ENCODE results near the gene PTPN6. TPM values are rescaled to one million over a fixed set of nuclear protein-coding genes. Genes with fewer than 3 reads are reported as not detected.
A peak's percentile ranks its signal among the peaks of the same experiment; 100 is the strongest.

PTPN6 gene
- total RNA-seq, 1 donor from 2014 or later = 3.2 TPM

GRCh38 chr12:6941267-6941666 lies 9.9 kb upstream of the PTPN6 start:
- DNase-seq (ENCODE audit: low read depth in 2 of 2) = no peak

GRCh38 chr12:6941782-6942181 lies 9.4 kb upstream of the PTPN6 start:
- DNase-seq (ENCODE audit: low read depth in 2 of 2) = no peak

DNA sequence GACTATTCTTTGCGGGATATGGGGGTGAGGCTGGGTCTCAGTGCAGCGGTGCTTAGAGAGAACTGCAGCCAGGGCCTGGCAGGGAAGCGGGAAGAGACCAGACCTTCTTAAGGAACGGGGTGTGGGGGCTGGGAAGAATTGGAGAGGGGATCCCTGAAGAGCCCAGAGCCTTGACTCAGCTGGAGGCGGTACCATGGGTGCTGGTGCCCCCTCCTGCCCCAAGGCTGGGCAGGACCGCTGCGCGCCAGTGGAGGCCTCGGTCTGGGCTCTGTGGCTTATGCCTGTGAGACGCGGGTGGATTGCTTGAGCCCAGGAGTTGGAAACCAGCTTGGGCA lies 8.9 kb upstream of the PTPN6 start:
- DNase-seq (ENCODE audit: low read depth in 2 of 2) = no peak

DNA sequence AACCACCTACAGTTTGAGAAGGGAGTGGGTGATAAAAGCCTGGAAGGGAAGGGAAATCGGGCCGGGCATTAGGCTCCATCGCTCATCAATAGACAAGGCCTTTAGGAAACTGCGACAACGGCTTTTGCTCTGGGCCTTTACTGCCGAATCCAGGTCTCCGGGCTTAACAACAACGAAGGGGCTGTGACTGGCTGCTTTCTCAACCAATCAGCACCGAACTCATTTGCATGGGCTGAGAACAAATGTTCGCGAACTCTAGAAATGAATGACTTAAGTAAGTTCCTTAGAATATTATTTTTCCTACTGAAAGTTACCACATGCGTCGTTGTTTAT lies 7.8 kb upstream of the PTPN6 start:
- peak; percentile 93 to 97 for DNase-seq (ENCODE audit: low read depth in 2 of 2)

DNA sequence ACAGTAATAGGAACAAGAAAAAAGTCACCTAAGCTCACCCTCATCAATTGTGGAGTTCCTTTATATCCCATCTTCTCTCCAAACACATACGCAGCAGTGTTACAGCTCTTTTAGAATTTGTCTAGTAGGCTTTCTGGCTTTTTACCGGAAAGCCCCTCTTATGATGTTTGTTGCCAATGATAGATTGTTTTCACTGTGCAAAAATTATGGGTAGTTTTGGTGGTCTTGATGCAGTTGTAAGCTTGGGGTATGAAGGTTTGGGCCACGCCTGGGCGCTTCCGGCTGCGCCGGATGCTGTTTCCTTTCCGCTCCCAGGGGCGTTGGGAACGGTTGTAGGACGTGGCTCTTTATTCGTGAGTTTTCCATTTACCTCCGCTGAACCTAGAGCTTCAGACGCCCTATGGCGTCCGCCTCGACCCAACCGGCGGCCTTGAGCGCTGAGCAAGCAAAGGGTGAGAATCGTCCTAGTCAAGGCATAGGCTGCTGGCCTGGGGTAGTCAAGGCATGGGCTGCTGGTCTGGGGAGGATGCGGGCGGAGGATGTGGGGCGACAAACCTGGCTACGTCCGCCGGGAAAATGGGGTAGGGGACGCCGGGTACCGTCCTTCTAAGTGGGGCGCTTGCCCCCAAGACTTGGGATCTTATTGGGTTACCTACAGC lies 7.3 kb upstream of the PTPN6 start, which contains the start of the genes C12orf57 and RNU7-1:
Gene C12orf57 (plus strand): TSS at position 301 of the 659 bp plus-strand sequence. CDS start 100 bp downstream, at position 401.
Gene RNU7-1 (plus strand): TSS at position 95 of the 659 bp plus-strand sequence.
- DNase-seq (ENCODE audit: low read depth in 2 of 2) = peak; percentile 89 to 93

DNA sequence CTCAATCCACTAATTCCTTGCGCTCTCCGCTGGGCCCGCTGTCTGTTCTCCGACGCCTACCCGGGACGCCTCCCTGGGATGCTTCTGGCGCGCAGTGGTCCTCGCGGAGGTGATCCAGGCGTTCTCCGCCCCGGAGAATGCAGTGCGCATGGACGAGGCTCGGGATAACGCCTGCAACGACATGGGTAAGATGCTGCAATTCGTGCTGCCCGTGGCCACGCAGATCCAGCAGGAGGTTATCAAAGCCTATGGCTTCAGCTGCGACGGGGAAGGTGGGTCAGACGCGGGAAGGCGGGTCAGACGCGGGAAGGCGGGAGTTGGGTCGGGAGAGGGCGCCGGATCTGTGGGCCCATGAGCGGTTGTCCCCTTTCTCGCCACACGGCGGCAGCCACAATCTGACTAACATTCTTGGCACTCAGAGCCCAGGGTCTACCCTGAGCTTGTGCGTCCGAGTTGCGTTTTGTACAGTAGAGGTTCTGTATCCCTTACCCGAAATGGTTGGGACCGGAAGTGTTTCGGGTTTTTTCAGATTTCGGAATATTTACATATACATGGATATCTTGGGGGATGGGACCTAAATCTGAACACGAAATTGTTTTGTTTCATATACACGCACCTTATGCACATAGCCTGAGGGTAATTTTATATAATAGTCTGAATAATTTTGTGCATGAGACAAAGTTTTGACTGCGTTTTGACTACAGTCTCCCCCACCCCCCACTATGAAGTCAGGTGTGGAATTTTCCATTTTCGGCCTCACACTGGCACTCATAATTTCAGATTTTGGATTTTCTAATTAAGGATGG lies 6.6 kb upstream of the PTPN6 start:
- DNase-seq (ENCODE audit: low read depth in 2 of 2) = peak; percentile 91 to 94

DNA sequence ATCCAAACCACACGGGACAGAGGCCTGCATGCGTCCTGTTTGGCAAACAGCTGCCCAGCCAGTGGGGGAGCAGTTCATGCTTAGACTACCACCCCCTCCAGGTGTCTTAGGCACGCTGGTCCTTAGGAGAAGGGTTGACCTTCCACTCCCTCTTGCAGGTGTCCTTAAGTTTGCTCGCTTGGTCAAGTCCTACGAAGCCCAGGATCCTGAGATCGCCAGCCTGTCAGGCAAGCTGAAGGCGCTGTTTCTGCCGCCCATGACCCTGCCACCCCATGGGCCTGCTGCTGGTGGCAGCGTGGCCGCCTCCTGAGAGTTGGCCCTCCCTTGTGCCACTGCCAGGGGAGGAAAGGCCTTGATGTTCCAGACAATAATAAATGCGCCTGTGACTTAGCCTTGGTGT lies 5.5 kb upstream of the PTPN6 start:
- no peak for DNase-seq (ENCODE audit: low read depth in 2 of 2)

GRCh38 chr12:6946033-6946919 lies 4.9 kb upstream of the PTPN6 start:
- peak in 1 of 2 donors; percentile 72 for DNase-seq (ENCODE audit: low read depth in 2 of 2)

DNA sequence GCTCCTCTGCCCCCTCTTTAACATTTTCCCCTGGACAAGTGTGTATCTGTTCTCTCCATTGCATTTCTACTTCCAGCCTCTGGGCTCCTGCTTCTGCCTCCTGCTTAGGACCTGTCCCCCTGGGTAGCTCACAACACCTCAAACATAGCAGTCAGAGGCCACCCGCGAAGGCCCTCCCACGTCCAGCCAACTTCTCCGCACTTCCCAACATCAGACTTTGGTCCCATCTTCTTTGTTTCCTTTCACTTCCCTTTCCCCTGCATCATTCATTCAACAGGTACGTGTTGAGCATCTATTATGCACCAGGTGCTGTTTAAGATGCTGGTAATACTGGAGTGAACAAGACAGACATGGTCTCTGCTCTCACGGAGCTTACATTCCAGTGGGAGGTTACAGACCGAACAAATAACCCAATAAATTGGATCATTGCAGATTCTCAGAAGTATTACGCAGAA lies 4.2 kb upstream of the PTPN6 start:
- no peak for DNase-seq (ENCODE audit: low read depth in 2 of 2)

DNA sequence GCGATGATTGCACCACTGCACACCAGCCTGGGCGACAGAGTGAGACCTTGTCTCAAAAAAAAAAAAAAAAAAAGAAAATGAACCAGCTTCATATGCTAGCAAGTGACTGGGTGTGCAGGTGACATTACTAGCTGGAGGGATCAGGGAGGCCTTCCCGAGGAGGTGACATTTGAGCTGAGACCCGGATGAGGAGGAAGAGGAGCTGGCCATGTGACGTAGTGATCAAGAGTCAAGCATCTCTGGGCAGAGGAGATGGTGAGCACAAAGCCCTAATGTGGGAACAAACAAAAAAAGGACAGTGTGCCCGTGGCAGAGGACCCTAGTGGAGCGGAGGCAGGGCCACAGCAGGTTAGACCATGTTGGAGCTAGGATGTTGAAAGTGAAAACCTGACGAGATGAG lies 3.5 kb upstream of the PTPN6 start:
- no peak for DNase-seq (ENCODE audit: low read depth in 2 of 2)

- no peak for DNase-seq (ENCODE audit: low read depth in 2 of 2)
Measured at GRCh38 chr12:6948873-6949594, 2.1 kb upstream of the PTPN6 start.

- no peak for DNase-seq (ENCODE audit: low read depth in 2 of 2)
Measured at GRCh38 chr12:6950401-6950801, 755 bp upstream of the PTPN6 start.

DNA sequence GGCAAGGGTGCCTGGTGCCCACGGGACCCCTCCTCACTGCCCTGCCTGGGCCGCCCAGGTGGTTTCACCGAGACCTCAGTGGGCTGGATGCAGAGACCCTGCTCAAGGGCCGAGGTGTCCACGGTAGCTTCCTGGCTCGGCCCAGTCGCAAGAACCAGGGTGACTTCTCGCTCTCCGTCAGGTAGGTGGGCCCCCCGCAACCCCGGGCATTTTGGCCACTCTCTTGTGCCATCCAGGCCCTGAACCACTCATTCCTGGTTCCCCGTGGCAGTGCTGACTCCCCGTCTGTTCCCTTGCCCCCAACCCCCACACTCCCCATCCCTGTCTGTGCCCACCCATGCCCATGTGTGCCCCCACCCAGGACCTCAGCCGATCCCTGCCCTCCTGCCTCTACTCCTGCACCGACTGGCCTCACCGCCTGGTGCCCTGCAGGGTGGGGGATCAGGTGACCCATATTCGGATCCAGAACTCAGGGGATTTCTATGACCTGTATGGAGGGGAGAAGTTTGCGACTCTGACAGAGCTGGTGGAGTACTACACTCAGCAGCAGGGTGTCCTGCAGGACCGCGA lies 480 bp downstream of the PTPN6 start:
- DNase-seq (ENCODE audit: low read depth in 2 of 2) = no peak

DNA sequence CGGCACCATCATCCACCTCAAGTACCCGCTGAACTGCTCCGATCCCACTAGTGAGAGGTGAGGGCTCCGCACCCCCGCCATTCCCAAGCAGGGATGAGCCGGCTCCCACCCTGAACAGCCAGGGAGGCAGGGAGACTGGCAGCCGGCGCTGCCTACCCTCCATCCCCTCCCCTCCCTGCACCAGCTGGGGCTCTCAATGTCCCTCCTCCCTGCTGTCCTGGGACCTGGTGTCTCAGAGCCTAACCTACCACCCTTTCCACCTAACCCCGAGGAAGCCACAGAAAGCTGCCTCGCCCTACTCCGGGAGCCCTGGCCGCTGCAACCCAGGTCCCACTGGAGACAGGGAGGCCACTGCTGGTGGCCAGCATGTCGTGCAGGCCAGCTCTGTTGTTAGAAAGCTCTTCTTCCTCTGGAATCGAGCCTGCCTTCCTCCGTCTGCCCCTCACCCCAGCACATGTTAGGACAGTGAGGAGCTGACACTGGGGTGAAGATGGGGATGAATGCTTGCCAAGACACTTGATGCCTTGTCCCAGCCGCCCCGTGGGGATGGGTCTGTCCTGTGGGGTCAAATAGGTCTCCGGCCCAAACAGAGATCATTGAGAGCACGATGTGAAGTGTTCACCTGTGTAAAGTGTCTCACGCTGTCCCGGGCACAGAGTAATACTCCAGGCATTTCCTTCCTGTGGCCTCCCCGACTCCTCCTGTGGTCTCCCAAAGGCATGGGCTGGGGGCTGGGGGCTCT lies 1.1 kb downstream of the PTPN6 start:
- no peak for DNase-seq (ENCODE audit: low read depth in 2 of 2)

GRCh38 chr12:6952863-6953441 lies 1.8 kb downstream of the PTPN6 start:
- no peak for DNase-seq (ENCODE audit: low read depth in 2 of 2)

DNA sequence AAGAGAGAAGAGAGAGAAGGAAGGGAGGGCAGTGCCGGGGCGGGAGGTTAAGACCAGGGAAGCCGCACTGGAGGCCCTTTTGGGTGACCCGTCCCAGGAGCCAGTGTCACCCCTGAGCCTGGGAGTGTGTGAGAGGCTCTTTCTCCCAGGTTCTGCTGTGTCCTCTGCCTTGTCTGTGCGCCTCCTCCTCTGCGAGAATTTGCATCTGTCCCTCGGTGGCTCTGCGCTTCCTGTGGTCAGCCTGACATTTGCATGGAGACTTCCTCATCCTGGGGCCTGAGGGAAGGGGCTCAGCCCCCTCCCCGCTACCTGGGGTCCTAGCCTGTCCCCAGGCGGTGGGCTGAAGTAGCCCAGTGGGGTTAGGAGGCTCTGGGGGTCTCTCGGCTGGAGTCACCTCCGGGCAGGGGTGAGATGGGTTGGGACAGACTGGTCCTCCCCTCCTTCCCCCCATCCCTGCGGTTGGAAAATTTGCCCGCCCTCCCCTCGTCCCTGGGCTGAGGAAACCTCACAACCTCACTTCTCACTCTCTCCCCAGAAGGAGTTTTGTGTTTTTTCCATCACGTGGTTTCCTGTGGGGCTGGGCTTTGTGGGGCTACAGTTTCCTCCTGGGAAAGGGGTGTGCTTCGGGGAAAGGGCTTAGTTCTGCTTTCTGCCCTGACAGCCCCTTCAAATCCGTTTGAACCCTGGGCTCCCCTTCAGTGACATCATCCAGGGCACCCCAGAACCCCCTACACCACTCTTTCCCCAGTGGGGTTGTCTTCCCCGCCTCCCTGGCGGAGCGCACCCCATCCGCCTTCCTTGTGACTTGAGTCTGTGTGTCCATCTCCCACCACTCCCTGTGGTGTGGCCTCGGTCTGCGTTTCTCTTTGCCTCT lies 2.5 kb downstream of the PTPN6 start:
- peak in 1 of 2 donors; percentile 50 for DNase-seq (ENCODE audit: low read depth in 2 of 2)

- no peak for DNase-seq (ENCODE audit: low read depth in 2 of 2)
Measured at GRCh38 chr12:6954316-6955107, 3.4 kb downstream of the PTPN6 start.

Measured in lung microvascular endothelial cell (primary cell).